GM18498 (cell line): ENCODE measurements around the gene MT1M.
"Not testable (repeated sequence)": the region's sequence is repeated elsewhere in the genome, so short reads cannot be mapped to it uniquely, and the experiment has no call there.

Experiments
- ATAC-seq: cut with Tn5 transposase; IDR thresholded peaks from one replicate; pipeline ENCODE4 v1.9.1; 2021; ENCODE audit warnings: mild to moderate bottlenecking, moderate library complexity; ENCODE audit not compliant: unreplicated experiment

MT1M gene

GRCh38 chr16:56632156-56632847 lies at the start of gene MT1M:
Gene MT1M, plus strand, starts transcription at chr16:56632659. Its CDS starts 73 bp downstream, at chr16:56632732.
- ATAC-seq = no peak

- not testable (repeated sequence) for ATAC-seq
Observed at GRCh38 chr16:56582911-56583310, 49.5 kb upstream of the MT1M start.

- no peak for ATAC-seq
Observed at GRCh38 chr16:56583351-56584168, 48.9 kb upstream of the MT1M start.

GRCh38 chr16:56584276-56584675 lies 48.2 kb upstream of the MT1M start:
- no peak for ATAC-seq

GRCh38 chr16:56588781-56589140 lies 43.7 kb upstream of the MT1M start:
- ATAC-seq = no peak

- no peak for ATAC-seq
Observed at GRCh38 chr16:56589141-56590039, 43.1 kb upstream of the MT1M start, which contains the start of gene MT3. Gene MT3, plus strand, starts transcription at chr16:56589528. Its CDS starts 63 bp downstream, at chr16:56589591.

- ATAC-seq = no peak
Observed at GRCh38 chr16:56591377-56592060, 40.9 kb upstream of the MT1M start.

GRCh38 chr16:56593573-56594291 lies 38.7 kb upstream of the MT1M start:
- no peak for ATAC-seq

- no peak for ATAC-seq
Observed at GRCh38 chr16:56594292-56594619, 38.2 kb upstream of the MT1M start.

- no peak for ATAC-seq
Observed at GRCh38 chr16:56600398-56600999, 32.0 kb upstream of the MT1M start.

GRCh38 chr16:56601325-56601724 lies 31.1 kb upstream of the MT1M start:
- no peak for ATAC-seq

GRCh38 chr16:56603589-56603988 lies 28.9 kb upstream of the MT1M start:
- ATAC-seq = no peak

- no peak for ATAC-seq
Observed at GRCh38 chr16:56604966-56605365, 27.5 kb upstream of the MT1M start.

- no peak for ATAC-seq
Observed at GRCh38 chr16:56605475-56605874, 27.0 kb upstream of the MT1M start.

- ATAC-seq = no peak
Observed at GRCh38 chr16:56606071-56606475, 26.4 kb upstream of the MT1M start.

- no peak for ATAC-seq
Observed at GRCh38 chr16:56606476-56607108, 25.9 kb upstream of the MT1M start.

- no peak for ATAC-seq
Observed at GRCh38 chr16:56607109-56607618, 25.3 kb upstream of the MT1M start.

- ATAC-seq = no peak
Observed at GRCh38 chr16:56607675-56608042, 24.8 kb upstream of the MT1M start.
